Measurements from ENCODE around the gene ERBB4.

GRCh38 chr2:212109792-212110680 lies 428.6 kb downstream of the ERBB4 start:
- TF ChIP-seq CTCF (conservative IDR thresholded peaks at IDR 0.05; ENCODE audit: low read length): no peak
- TF ChIP-seq EZH2phosphoT487 (IDR thresholded peaks at IDR 0.05; ENCODE audit: borderline replicate concordance): no peak
